Activated CD4-positive, alpha-beta T cell treated with anti-CD3 and anti-CD28 coated beads, Interleukin-2, amount 10 ng/mL, durations not matched to agents 24 days and 14 days (primary cell): ENCODE data around the gene PHKA1. TPM values are rescaled to one million over a fixed set of nuclear protein-coding genes. Genes with fewer than 3 reads are reported as not detected.
"Not testable (repeated sequence)": the region's sequence is repeated elsewhere in the genome, so short reads cannot be mapped to it uniquely, and the experiment has no call there.

Experiments used
- DNase-seq: peaks from one replicate; pipeline ENCODE4 v3.0.0; 2022
- H3K27ac Mint-ChIP-seq: one replicate; pipeline ENCODE4 v1.8.0; 2022; ENCODE audit warnings: mild to moderate bottlenecking, mixed read lengths
- H3K27me3 Mint-ChIP-seq: one replicate; pipeline ENCODE4 v1.8.0; 2022; ENCODE audit warnings: mixed read lengths
- H3K36me3 Mint-ChIP-seq: one replicate; pipeline ENCODE4 v1.8.0; 2022; ENCODE audit warnings: low read depth, mild to moderate bottlenecking, mixed read lengths
- H3K4me1 Mint-ChIP-seq: one replicate; pipeline ENCODE4 v1.8.0; 2021; ENCODE audit warnings: mixed read lengths
- H3K4me3 Mint-ChIP-seq: one replicate; pipeline ENCODE4 v1.8.0; 2022; ENCODE audit warnings: mild to moderate bottlenecking, moderate library complexity, mixed read lengths
- H3K9me3 Mint-ChIP-seq: one replicate; pipeline ENCODE4 v1.8.0; 2021; ENCODE audit warnings: mixed read lengths
- intact Hi-C: fragments of 100-400 bp; cut with micrococcal nuclease; formaldehyde crosslinking; loops from one replicate; pipeline ENCODE4 v1.15.1; 2023
- total RNA-seq: library from RNA; stranded (reverse); gene quantifications from 2 replicates; pipeline ENCODE4 v1.2.3, GENCODE V29; 2022

The PHKA1 gene
- total RNA-seq, 1 donor from 2014 or later = 9.9 TPM

DNA sequence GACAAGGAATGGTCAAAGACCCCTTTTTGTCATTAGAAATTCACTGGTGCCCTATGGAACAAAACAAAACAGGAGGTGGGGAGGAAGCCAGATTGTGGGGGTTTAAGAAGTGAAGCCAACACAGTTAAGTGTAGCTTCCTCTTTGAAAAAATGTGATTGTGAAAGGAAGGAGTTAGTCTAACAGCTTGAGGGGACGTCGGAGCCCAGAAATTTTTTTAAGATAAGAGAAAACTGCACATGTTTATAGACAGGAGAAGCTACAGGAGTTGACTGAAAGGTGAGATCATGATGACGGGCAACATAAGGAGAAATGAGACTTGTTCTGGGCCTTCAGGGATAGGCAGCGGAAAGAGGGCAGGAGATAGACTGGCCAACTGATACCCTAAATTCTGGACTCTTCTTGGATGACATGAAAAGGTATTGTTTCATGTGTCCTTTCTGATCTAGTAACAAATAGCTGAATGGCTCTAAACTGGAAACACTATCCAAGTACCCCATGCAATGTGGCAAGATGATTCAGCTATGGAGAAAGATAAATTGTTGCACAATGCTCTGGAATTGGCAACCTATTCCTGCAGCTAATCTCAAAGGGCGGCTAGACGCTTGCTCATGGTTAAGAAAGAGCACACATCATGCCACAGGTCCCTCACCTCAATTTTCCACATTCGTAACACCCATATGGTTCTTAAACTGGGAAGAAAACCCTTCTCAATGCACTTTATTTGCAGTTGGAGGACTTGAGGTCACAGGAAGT, 137.8 kb downstream of the PHKA1 start:
- Mint-ChIP-seq H3K27ac (no peak overlapping the region), H3K4me1 (peaks cover 3% of the 10 kb centered on the region), H3K9me3 (no peaks in the 10 kb centered on the region), H3K4me3 (no peak overlapping the region), H3K36me3 (no peaks in the 10 kb centered on the region), H3K27me3 (peaks cover 9% of the 10 kb centered on the region)
- DNase-seq = no peak
- intact Hi-C loops = no loop called here

DNA sequence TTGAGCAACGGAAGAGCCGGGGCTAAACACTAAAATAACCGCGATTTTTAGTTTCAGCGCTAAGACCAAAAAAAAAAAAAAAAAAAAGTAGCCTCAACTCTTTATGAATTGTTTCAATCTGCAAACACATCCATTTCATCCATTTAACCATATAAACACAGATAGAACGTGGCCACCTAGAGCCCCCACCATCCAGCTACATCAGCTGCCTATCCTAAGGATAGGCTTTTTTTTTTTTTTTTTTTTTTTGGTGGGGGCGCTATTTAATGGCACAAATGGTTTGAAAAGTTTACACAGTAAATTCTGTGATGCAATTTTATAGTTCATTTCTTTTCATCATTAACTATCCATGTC, 141.0 kb downstream of the PHKA1 start:
- Mint-ChIP-seq H3K27me3 (peaks cover 9% of the 10 kb centered on the region), H3K4me1 (peaks cover 5% of the 10 kb centered on the region), H3K36me3 (peaks cover 5% of the 10 kb centered on the region), H3K4me3 (peak overlapping the region; percentile 92), H3K27ac (peak overlapping the region; percentile 96), H3K9me3 (no peaks in the 10 kb centered on the region)
- intact Hi-C loops = loop anchor here (1.0 to 2.0 kb wide), 2 partner anchors 48 to 140 kb away; no protein-coding TSS in a partner anchor
- DNase-seq = no peak

DNA sequence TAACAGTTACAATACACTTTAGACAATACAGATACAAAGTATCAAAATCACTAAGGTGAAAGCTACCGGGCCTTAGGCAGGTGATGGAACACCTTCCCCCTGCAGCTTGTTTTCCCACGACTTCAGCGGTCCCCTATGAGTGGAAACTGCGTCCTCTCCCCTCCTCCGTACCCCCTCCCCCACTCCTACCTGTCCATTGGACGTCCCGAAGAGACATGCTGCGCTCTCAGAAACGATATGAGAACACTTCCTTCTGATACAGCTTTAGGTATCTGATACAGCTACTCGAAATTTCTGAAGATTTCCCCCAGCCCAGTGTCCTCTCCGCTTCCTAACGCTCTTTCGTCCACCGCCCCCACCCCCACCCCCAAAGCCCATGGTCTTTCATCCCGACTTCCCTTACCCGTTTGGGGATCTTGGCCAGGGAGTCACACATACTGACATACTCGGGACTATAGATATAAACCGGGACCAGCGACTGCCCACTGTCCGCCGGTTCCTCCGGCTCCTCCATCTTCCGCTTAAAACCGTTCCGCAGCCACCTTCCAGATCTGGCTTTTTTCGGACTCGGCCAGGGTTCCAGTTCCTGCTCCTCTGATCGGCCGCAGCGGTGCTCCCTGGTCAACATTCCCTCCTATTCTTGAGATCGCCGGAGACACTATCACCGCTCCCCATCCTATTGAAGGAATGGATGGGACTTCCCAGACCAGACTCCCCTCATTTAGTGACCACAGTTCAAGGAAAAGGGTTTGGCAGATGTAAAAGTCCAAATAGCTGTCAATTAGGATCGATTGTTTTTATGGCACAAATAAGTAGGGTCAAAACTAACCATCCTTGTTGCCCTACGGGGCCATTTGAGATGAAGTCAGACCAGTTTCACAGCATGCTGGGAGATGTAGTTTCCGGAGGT, 141.6 kb downstream of the PHKA1 start, which contains the start of gene HDAC8:
Gene HDAC8 (minus strand): TSS at position 596 of the 910 bp plus-strand sequence. CDS start 82 bp downstream, at position 514.
- Mint-ChIP-seq H3K4me1 (peaks cover 5% of the 10 kb centered on the region), H3K4me3 (peak within 1 kb of the TSS; percentile 92), H3K36me3 (peaks cover 9% of the 10 kb centered on the region), H3K27ac (peak within 1 kb of the TSS; percentile 96), H3K9me3 (no peaks in the 10 kb centered on the region), H3K27me3 (peaks cover 9% of the 10 kb centered on the region)
- peak; percentile 85 for DNase-seq
- intact Hi-C loops = loop anchor here (1.0 to 2.0 kb wide), 2 partner anchors 49 to 140 kb away; no protein-coding TSS in a partner anchor

DNA sequence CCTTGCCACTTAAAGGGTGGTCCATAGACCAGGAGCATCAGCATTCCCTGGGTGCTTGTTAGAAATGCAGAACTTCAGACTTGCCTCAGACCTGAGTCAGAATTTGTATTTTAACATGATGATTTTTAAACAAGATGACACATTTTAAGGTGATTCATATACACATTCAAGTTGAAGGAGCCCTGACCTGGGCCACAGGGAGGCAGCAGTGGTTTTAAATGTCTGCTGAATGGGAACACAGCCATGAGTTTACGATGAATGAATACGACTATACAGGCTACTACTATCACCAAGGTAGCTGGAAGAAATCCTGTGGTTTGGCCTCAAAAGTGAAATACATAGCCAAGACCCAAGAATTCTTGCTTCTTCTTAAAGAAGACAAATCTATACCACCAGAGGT, 144.3 kb downstream of the PHKA1 start:
- Mint-ChIP-seq H3K36me3 (peaks cover 25% of the 10 kb centered on the region), H3K9me3 (no peaks in the 10 kb centered on the region), H3K4me3 (no peak overlapping the region), H3K27me3 (no peaks in the 10 kb centered on the region), H3K4me1 (peaks cover 5% of the 10 kb centered on the region), H3K27ac (no peak overlapping the region)
- DNase-seq = no peak
- intact Hi-C loops = no loop called here

DNA sequence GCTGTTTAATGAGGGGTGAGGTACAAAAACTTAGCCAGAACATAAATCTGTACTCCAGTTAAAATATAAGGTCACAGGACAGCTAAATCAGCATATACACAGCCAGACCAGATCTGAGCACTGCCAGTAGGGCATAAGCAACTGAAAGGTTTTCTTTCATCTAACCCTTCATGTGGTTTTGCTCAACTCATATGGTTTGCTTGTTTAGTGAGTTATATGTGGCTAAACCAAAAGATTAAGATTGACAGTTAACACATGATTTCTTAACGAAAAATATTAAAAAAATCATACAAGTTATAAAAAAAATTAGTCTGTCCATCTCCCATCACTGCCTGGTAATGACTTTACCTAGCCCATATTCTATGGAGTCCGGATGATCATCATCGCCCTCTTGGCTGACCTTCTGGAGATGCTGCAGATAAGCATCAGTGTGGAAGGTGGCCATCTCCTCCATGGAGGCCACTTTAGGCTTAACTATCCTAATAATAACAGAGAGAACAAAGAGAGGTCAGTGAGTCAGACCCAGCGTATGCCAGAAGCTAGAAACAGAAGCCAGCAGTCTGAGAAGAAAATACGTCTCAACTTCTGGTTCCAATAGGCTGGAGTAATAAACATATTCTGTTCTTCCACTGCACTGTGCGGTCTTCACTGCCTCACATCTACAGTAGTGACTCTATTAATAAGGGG, 145.6 kb downstream of the PHKA1 start:
- H3K27me3 Mint-ChIP-seq = no peaks in the 10 kb centered on the region
- intact Hi-C loops = no loop called here
- no peak overlapping the region for H3K4me3 Mint-ChIP-seq
- H3K9me3 Mint-ChIP-seq = no peaks in the 10 kb centered on the region
- peaks cover 27% of the 10 kb centered on the region for H3K36me3 Mint-ChIP-seq
- no peak for DNase-seq
- H3K4me1 Mint-ChIP-seq = peaks cover 5% of the 10 kb centered on the region
- no peak overlapping the region for H3K27ac Mint-ChIP-seq

DNA sequence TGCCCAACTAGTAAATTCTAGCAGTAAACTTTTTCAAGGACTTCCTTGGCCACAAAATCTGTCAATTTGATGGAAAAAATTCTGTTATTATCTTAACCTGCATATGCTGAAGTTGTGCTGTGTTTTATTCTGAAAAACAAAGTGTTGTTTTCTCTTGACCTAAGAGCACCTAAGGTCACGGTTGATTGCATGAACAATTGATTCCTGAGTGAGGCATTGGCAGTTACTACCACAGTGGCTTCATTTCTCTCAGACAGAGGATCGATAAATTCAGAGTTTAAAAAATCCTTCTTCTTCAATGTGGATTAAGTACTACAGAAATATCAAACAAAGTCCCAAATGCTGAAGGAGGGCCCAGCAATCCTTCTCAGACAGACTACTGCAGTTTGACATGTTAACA, 147.7 kb downstream of the PHKA1 start:
- Mint-ChIP-seq H3K9me3 (no peaks in the 10 kb centered on the region), H3K4me1 (peaks cover 2% of the 10 kb centered on the region), H3K4me3 (no peak overlapping the region), H3K27ac (no peak overlapping the region), H3K27me3 (no peaks in the 10 kb centered on the region), H3K36me3 (peaks cover 34% of the 10 kb centered on the region)
- DNase-seq = no peak
- intact Hi-C loops = no loop called here

DNA sequence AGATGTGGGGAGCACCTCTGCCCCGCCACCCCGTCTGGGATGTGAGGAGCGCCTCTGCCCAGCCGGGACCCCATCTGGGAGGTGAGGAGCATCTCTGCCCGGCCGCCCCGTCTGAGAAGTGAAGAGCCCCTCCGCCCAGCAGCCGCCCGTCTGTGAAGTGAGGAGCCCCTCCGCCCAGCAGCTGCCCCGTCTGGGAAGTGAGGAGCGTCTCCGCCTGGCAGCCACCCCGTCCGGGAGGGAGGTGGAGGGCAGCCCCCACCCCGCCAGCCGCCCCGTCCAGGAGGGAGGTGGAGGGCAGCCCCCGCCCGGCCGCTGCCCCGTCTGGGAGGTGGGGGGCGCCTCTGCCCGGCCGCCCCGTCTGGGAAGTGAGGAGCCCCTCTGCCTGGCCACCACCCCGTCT, 154.5 kb downstream of the PHKA1 start:
- peaks cover 24% of the 10 kb centered on the region for H3K36me3 Mint-ChIP-seq
- H3K9me3 Mint-ChIP-seq, intact Hi-C loops, H3K27ac Mint-ChIP-seq, H3K4me3 Mint-ChIP-seq, DNase-seq, H3K4me1 Mint-ChIP-seq, H3K27me3 Mint-ChIP-seq: not testable (repeated sequence)

DNA sequence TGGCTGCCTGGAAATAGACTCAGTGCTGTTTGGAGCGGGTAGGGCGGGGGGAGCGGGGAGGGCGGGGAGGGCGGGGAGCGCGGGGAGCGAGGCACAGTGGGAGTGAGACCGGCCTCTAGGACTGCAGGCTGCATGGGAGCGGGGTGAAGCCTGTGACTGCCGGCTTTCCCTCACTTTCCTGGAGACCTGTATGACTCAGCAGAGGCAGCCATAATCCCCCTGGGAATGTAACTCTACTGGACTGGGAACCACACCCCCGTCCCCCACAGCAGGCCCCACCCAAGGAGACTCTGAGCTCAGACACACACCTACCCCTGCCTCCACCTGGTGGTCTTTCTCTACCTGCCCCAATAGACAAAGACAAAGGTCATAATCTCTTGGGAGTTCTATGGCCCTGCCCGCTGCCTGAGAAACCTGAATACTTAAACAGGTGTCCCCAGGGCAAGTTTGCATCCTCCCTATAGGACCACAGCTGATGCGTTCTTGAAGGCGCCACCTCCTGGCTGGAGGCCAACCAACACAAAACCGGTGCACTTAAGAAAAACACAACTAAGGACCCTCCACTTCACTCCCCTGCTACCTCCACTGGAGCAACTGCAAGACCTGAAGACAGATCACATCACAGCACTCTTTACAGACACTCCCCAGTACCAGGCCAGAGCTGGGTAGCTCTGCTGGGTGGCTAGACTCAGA, 159.5 kb downstream of the PHKA1 start:
- no peak overlapping the region for H3K27ac Mint-ChIP-seq
- no peak for DNase-seq
- peaks cover 10% of the 10 kb centered on the region for H3K36me3 Mint-ChIP-seq
- H3K4me1 Mint-ChIP-seq = peaks cover 5% of the 10 kb centered on the region
- intact Hi-C loops = no loop called here
- no peak overlapping the region for H3K4me3 Mint-ChIP-seq
- no peaks in the 10 kb centered on the region for H3K27me3 Mint-ChIP-seq
- no peaks in the 10 kb centered on the region for H3K9me3 Mint-ChIP-seq

DNA sequence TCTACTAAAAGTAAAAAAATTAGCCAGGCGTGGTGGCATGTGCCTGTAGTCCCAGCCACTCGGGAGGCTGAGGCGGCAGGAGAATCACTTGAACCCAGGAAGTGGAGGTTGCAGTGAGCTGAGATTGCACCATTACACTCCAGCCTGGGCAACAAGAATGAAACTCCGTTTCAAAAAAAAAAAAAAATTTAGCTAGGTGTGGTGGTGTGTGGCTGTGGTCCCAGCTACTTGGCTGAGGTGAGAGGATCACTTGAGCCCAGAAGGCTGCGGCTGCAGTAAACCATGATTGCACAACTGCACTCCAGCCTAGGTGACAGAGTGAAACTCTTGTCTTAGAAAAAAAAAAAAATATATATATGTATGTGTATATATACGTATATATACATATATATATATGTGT, 161.7 kb downstream of the PHKA1 start:
- intact Hi-C loops, H3K4me1 Mint-ChIP-seq, DNase-seq, H3K4me3 Mint-ChIP-seq, H3K27ac Mint-ChIP-seq, H3K9me3 Mint-ChIP-seq, H3K36me3 Mint-ChIP-seq, H3K27me3 Mint-ChIP-seq: not testable (repeated sequence)

DNA sequence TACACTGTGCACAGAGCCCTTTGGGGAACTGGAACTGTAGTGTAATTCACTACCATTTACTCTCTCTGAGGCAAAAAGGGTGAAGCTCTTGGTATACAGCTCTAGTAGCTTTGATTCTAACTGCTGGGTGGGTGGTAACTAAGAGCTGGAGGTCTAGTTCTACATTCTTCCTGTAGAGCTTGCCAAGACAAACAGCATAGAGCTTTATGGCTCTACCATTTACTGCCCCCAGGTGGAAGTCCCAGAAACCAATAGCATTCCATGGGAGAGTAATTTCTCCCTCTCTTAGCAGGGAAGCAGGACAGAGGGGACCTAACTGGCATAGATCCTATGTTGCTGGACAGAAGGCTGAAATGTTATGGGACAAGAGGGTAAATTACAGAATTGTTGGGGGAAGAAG, 168.1 kb downstream of the PHKA1 start:
- DNase-seq = no peak
- H3K27ac Mint-ChIP-seq = no peak overlapping the region
- H3K4me1 Mint-ChIP-seq = peaks cover 3% of the 10 kb centered on the region
- H3K9me3 Mint-ChIP-seq = no peaks in the 10 kb centered on the region
- no peaks in the 10 kb centered on the region for H3K27me3 Mint-ChIP-seq
- no peak overlapping the region for H3K4me3 Mint-ChIP-seq
- H3K36me3 Mint-ChIP-seq = peaks cover 14% of the 10 kb centered on the region
- intact Hi-C loops = no loop called here

DNA sequence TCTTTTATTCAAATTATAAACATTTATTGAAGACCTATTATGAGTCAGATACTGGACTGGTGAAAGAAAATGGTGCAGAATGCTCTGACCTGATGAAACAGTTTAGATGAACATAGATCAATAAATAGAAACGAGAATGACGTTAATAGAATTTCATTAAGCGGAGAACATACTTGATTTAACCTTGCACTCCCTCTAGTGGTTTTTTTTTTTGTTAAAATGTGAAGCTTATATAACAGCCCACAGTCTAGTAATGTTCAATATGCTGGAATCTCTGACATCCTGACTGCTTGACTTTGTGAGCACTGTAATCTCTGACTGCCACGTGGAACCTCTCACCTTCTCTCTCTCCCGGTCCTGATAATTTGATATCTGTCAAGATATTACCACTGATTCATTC, 173.8 kb downstream of the PHKA1 start:
- Mint-ChIP-seq H3K27me3 (no peaks in the 10 kb centered on the region), H3K9me3 (no peaks in the 10 kb centered on the region)
- intact Hi-C loops = loop anchor here (1.0 to 5.0 kb wide), 2 partner anchors 233 to 295 kb away; partner anchors contain the start of gene CITED1

DNA sequence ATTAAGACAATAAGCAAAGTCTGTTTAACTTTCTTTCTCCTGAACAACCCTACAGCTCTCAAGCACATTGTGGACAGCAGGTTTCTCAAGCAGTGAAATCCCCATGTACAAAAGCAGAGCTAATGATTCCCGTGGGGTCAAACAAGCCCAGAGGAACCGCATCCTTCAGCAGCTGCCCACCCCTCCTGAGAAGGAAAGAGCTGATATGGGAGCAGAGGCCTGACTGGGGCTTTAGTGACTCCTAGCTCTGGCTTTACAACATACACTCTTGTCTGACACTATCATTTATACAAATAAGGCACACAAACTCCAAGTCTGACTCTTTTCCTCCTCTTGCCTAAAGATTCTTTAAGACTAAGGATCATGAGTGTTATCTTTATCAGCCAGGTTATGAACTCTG, 174.3 kb downstream of the PHKA1 start:
- Mint-ChIP-seq H3K4me3 (no peak overlapping the region), H3K9me3 (no peaks in the 10 kb centered on the region), H3K27me3 (no peaks in the 10 kb centered on the region), H3K4me1 (peaks cover 1% of the 10 kb centered on the region), H3K36me3 (no peaks in the 10 kb centered on the region), H3K27ac (no peak overlapping the region)
- no peak for DNase-seq
- intact Hi-C loops = loop anchor here (1.0 to 5.0 kb wide), 2 partner anchors 233 to 295 kb away; partner anchors contain the start of gene CITED1

More for the DNA sequence above, 173.8 kb downstream of the PHKA1 start:
- H3K4me3 Mint-ChIP-seq = no peak overlapping the region
- no peak for DNase-seq
- H3K36me3 Mint-ChIP-seq = no peaks in the 10 kb centered on the region
- peaks cover 1% of the 10 kb centered on the region for H3K4me1 Mint-ChIP-seq
- no peak overlapping the region for H3K27ac Mint-ChIP-seq

DNA sequence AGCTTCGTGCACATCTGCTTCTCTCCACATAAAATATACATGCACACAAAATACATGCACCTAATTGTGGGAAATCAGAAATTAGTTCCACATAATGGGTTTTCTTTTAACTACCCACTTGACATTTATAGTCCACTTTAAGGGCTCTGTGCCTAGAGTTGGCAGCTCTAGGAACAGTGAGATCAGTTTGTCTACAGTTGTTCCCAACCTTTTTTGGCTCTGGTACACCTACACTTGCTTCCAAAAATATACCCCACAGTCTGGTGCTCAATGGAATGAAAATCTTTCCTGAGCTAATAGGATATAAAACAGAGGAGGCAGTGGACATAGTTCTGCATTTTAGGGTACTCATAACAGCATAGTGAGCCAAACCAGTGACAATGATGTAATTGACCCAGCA, 177.6 kb downstream of the PHKA1 start:
- Mint-ChIP-seq H3K27me3 (no peaks in the 10 kb centered on the region), H3K9me3 (no peaks in the 10 kb centered on the region), H3K36me3 (peaks cover 4% of the 10 kb centered on the region), H3K4me1 (no peaks in the 10 kb centered on the region), H3K27ac (no peak overlapping the region), H3K4me3 (no peak overlapping the region)
- DNase-seq = no peak
- intact Hi-C loops = no loop called here
